Breast epithelium (tissue), 4 donors: ENCODE results near the gene MOV10. TPM values are rescaled to one million over a fixed set of nuclear protein-coding genes. Genes with fewer than 3 reads are reported as not detected.
A peak's percentile ranks its signal among the peaks of the same experiment; 100 is the strongest.

ENCODE experiments used
- DNase-seq, 2 donors: peaks; one replicate each; pipeline ENCODE4 v3.0.0-alpha.2; 2019; ENCODE audit warnings: low spot score in 2 of 2
- H3K27ac ChIP-seq, 2 donors: fragments of 200-600 bp; sonication (generic) in 1 of 2; one replicate each; pipeline ENCODE4 v1.5.1; 2016 to 2019; ENCODE audit warnings: mild to moderate bottlenecking in 1 of 2
- H3K27me3 ChIP-seq, 2 donors: fragments of 200-600 bp; sonication (generic) in 1 of 2; one replicate each; pipeline versions ENCODE4 v1.5.1 to v1.6.0; 2017 to 2019; ENCODE audit warnings: control low read depth in 1 of 2, mild to moderate bottlenecking in 1 of 2
- H3K36me3 ChIP-seq: fragments of 200-600 bp; one replicate; pipeline ENCODE4 v1.5.1; 2019
- H3K4me1 ChIP-seq, 2 donors: fragments of 200-600 bp; sonication (generic); one replicate each; pipeline ENCODE4 v1.5.1; 2016 to 2019; ENCODE audit warnings: control low read depth in 1 of 2
- H3K4me3 ChIP-seq, 3 donors: fragments of 200-600 bp; sonication (generic); 1 replicate in 2 of 3; 2 replicates in 1 of 3; pipeline ENCODE4 v1.5.1; 2016 to 2019; ENCODE audit warnings: mild to moderate bottlenecking in 3 of 3, moderate library complexity in 2 of 3
- H3K9me3 ChIP-seq, 2 donors: fragments of 200-600 bp; sonication (generic) in 1 of 2; one replicate each; pipeline ENCODE4 v1.5.1; 2016 to 2019; ENCODE audit warnings: control low read depth in 1 of 2
- CTCF ChIP-seq, 3 donors: fragments of 450-650 bp; IDR thresholded peaks; one replicate each; pipeline ENCODE4 v1.5.1; 2016 to 2017; ENCODE audit warnings: antibody characterized with exemption in 3 of 3, mild to moderate bottlenecking in 3 of 3, moderate library complexity in 3 of 3
- POLR2A ChIP-seq: fragments of 450-650 bp; IDR thresholded peaks from one replicate; pipeline ENCODE4 v1.6.1; 2016; ENCODE audit warnings: antibody characterized with exemption, mild to moderate bottlenecking, moderate library complexity
- POLR2AphosphoS5 ChIP-seq, 3 donors: sonication (generic); formaldehyde crosslinking; IDR thresholded peaks; one replicate each; pipeline ENCODE4 v1.6.1; 2017; ENCODE audit warnings: antibody characterized with exemption in 3 of 3
- intact Hi-C: fragments of 100-400 bp; cut with DNase I; formaldehyde crosslinking; loops from one replicate; pipeline ENCODE4 v1.15.1; 2023; ENCODE audit warnings: low total_unique reads
- total RNA-seq, 3 donors: library from RNA; depleted of rRNA; stranded (reverse); fragments of >200 nt; gene quantifications; one replicate each; pipeline ENCODE4 v1.1.0, GENCODE V29; 2016

MOV10 gene
- total RNA-seq, 3 donors from 2014 or later: 14.7 to 52.2 (median 42.6) TPM

DNA sequence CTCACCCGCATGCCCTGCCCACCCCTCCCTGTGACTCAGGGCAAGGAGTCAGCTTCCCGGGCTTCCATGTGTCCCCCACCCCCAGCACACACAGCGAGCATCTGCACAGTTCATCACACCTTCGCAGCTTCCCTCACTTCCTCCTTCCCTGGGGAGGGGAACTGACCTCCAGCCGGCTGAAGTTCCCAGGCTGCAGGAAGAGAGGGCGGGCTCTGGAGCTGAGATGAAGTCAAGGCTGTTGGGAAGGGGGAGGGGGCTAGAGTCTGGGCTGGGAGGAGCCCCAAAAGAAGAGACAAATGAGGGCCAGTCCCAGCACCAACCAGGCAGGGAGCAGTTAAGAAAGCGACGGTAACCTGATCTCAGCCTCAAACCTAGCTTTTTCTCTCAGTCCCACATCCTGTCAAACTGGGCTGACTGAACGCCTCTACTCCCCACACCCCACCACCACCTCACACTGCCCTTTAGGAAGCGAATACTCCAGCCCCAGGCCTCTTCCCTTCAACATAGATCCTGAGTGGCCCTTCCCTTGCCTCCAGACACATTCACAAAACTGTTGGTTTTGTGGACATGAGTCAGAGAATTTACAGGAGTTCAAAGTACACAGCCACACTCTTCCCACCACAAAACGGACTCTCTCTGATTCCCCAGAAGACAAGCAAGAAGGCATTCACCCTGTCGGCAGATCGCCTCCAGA lies 30.6 kb downstream of the MOV10 start:
- peaks cover 19 to 26% of the 10 kb centered on the region in 2 donors for H3K4me1 ChIP-seq

DNA sequence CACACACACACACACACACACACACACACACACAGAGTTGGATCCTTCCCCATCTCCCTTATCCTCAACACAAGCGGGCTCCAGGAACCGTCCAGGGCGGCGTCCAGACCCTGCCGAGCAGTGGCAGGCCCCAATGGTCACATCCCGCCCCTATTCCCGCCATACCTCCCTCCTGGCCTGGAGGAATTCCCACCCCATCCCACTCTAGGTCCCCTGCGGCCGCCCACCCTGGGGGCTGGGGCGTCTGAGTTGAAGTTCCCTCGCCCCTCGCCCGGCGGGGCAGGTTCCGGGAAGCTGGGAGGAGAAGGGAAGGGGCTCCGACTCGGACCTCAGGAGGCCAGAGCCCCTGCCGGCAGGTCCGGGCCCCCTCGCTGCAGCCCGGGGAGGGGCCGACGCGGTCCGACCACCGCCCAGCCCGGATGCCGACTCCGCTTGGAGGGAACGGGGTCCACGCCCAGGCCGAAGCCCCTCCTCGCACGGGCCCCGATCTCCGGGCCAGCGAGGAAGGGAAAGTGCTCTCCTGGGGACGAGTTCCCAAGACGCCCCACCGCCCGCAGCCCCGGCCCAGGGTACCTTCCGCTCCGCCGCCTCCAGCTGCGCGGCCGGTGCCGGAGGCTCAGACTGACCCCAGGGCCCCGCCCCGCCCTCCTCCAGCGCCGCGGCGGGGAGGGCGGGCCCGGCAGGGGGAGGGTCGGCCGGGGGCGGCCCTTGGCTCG lies 32.2 kb downstream of the MOV10 start, which contains the start of gene RHOC:
TSS of gene RHOC (minus strand) at position 623 of the 716 bp plus-strand sequence. CDS start 3,328 bp downstream, outside the sequence.
- no peaks in the 10 kb centered on the region for H3K9me3 ChIP-seq
- intact Hi-C loops: no loop called here
- H3K27ac ChIP-seq: peak within 1 kb of the TSS; percentile 86 to 99
- peak within 1 kb of the TSS; percentile 62 to 100 (median 83) for H3K4me3 ChIP-seq
- H3K4me1 ChIP-seq: peaks cover 9 to 17% of the 10 kb centered on the region in 2 donors
- DNase-seq: no peak
- H3K36me3 ChIP-seq: no peaks in the 10 kb centered on the region
- no peaks in the 10 kb centered on the region for H3K27me3 ChIP-seq
- no peak for TF ChIP-seq CTCF (IDR thresholded peaks at IDR 0.05)
- TF ChIP-seq POLR2A: peak; percentile 56
- peak; percentile 6 to 75 (median 11) for TF ChIP-seq POLR2AphosphoS5 (IDR thresholded peaks at IDR 0.05)

More for the DNA sequence above, 30.6 kb downstream of the MOV10 start:
- Histone ChIP-seq H3K27me3 (no peaks in the 10 kb centered on the region), H3K36me3 (no peaks in the 10 kb centered on the region), H3K27ac (peak overlapping the region; percentile 86 to 99), H3K9me3 (no peaks in the 10 kb centered on the region), H3K4me3 (peak overlapping the region; percentile 62 to 100 (median 83))
- TF ChIP-seq CTCF (IDR thresholded peaks at IDR 0.05): no peak
- TF ChIP-seq POLR2AphosphoS5 (IDR thresholded peaks at IDR 0.05): peak; percentile 44 to 71 (median 46)
- no peak for TF ChIP-seq POLR2A
- DNase-seq: peak; percentile 84 to 93
- intact Hi-C loops: no loop called here

DNA sequence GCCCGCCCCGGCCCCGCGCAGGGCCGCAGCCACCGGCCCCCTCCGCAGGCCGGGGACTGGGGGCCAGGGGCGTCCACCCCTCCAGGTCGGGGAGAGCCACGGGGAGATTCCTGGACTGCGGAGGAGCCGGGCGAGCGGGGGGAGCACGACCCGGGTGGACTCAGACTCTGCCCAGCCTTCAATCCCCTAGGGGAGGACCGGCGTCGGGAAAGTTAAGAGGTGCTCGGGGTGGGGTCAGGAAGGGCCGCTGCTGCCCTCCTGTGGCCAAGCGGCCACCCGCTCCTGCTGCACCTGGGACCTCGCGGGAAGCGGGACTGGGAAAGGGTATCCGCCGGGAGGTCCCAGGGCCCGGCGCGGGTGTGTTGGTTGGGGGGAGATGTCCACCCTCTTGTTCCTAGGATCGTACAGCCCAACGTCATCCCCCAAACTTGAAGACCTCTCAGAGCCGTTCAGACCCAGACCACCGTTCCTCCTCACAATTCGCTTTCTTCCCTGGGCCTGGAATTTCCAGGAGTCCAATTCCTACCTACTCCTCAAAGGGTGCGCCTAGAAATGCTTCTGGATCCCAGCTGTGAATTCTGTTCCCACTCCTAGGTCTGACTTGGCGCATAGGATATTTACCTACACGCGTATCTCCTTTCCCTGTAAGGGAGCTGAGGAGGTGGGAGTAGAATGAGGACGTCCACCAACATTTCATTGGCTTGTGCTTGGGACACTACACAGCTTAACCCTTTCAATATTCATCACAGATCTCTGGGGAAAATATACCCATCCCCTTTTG lies 33.0 kb downstream of the MOV10 start:
- TF ChIP-seq CTCF (IDR thresholded peaks at IDR 0.05) (peak; percentile 80 to 93 (median 91)), POLR2AphosphoS5 (IDR thresholded peaks at IDR 0.05) (peak in 2 of 3 donors; percentile 10 to 19), POLR2A (no peak)
- intact Hi-C loops: no loop called here
- no peaks in the 10 kb centered on the region for H3K36me3 ChIP-seq
- H3K27me3 ChIP-seq: no peaks in the 10 kb centered on the region
- peak overlapping the region; percentile 62 to 100 (median 83) for H3K4me3 ChIP-seq
- H3K9me3 ChIP-seq: no peaks in the 10 kb centered on the region
- H3K27ac ChIP-seq: peak overlapping the region; percentile 86 to 99
- H3K4me1 ChIP-seq: peaks cover 9 to 17% of the 10 kb centered on the region in 2 donors
- peak; percentile 85 to 86 for DNase-seq

- no peak overlapping the region for H3K4me3 ChIP-seq
- no peaks in the 10 kb centered on the region for H3K36me3 ChIP-seq
- peak overlapping the region; percentile 86 to 99 for H3K27ac ChIP-seq
- peaks cover 9 to 14% of the 10 kb centered on the region in 2 donors for H3K4me1 ChIP-seq
- no peaks in the 10 kb centered on the region for H3K9me3 ChIP-seq
- DNase-seq: no peak
- no peak for TF ChIP-seq CTCF (IDR thresholded peaks at IDR 0.05)
- no peak for TF ChIP-seq POLR2AphosphoS5 (IDR thresholded peaks at IDR 0.05)
- TF ChIP-seq POLR2A: no peak
- no peaks in the 10 kb centered on the region for H3K27me3 ChIP-seq
- intact Hi-C loops: no loop called here
Measured at GRCh38 chr1:112708002-112708448, 33.6 kb downstream of the MOV10 start.
